H9 (cell line): ENCODE measurements around the gene NR3C2. TPM values are rescaled to one million over a fixed set of nuclear protein-coding genes. Genes with fewer than 3 reads are reported as not detected.

Experiments
- DNase-seq: peaks from one replicate; pipeline ENCODE4 v3.0.0-alpha.2; 2017
- H2AFZ ChIP-seq: one replicate; pipeline ENCODE4 v1.6.1; 2013; ENCODE audit warnings: mild to moderate bottlenecking, low read length, control low read depth, moderate library complexity
- H2AK5ac ChIP-seq: 2 replicates; pipeline ENCODE4 v1.6.1; 2013; ENCODE audit warnings: low read length, control low read depth, mixed read lengths; ENCODE audit not compliant: insufficient read length
- H2BK120ac ChIP-seq: one replicate; pipeline ENCODE4 v1.6.1; 2013; ENCODE audit warnings: low read depth, mild to moderate bottlenecking, low read length, control low read depth, inconsistent platforms; ENCODE audit not compliant: poor library complexity, severe bottlenecking
- H2BK12ac ChIP-seq: 2 replicates; pipeline ENCODE4 v1.6.1; 2013; ENCODE audit warnings: low read length, control low read depth, mixed read lengths, low read depth; ENCODE audit not compliant: insufficient read length
- H2BK15ac ChIP-seq: 2 replicates; pipeline ENCODE4 v1.6.1; 2013; ENCODE audit warnings: low read depth, low read length, control low read depth
- H2BK20ac ChIP-seq: one replicate; pipeline ENCODE4 v1.6.1; 2013; ENCODE audit warnings: low read depth, mild to moderate bottlenecking, low read length, control low read depth, inconsistent platforms; ENCODE audit not compliant: poor library complexity, severe bottlenecking
- H2BK5ac ChIP-seq: 2 replicates; pipeline ENCODE4 v1.6.1; 2013; ENCODE audit warnings: low read length, control low read depth, mixed read lengths; ENCODE audit not compliant: insufficient read length
- H3K14ac ChIP-seq: 2 replicates; pipeline ENCODE4 v1.6.1; 2013; ENCODE audit warnings: low read length, control low read depth; ENCODE audit not compliant: insufficient read depth
- H3K18ac ChIP-seq: 2 replicates; pipeline ENCODE4 v1.6.1; 2013; ENCODE audit warnings: low read depth, mild to moderate bottlenecking, mixed read lengths, low read length, control low read depth; ENCODE audit not compliant: insufficient read length
- H3K23ac ChIP-seq: 2 replicates; pipeline ENCODE4 v1.6.1; 2013; ENCODE audit warnings: low read length, control low read depth, mixed read lengths, low read depth; ENCODE audit not compliant: insufficient read length
- H3K23me2 ChIP-seq: 2 replicates; pipeline ENCODE4 v1.6.1; 2013; ENCODE audit warnings: low read depth, mild to moderate bottlenecking, mixed read lengths, low read length, control low read depth; ENCODE audit not compliant: insufficient read length, poor library complexity, severe bottlenecking
- H3K27ac ChIP-seq: 2 replicates; pipeline ENCODE4 v1.5.1; 2013; ENCODE audit warnings: low read length, control low read depth, mixed read lengths, low read depth; ENCODE audit not compliant: insufficient read length
- H3K27me3 ChIP-seq: 2 replicates; pipeline ENCODE4 v1.6.1; 2013; ENCODE audit warnings: low read length, control low read depth, inconsistent platforms; ENCODE audit not compliant: insufficient read depth
- H3K4ac ChIP-seq: 2 replicates; pipeline ENCODE4 v1.6.1; 2013; ENCODE audit warnings: low read depth, mild to moderate bottlenecking, control low read depth, inconsistent platforms, low read length, moderate library complexity
- H3K4me1 ChIP-seq: 2 replicates; pipeline ENCODE4 v1.6.1; 2013; ENCODE audit warnings: low read length, control low read depth, inconsistent platforms; ENCODE audit not compliant: insufficient read depth
- H3K4me2 ChIP-seq: 2 replicates; pipeline ENCODE4 v1.6.1; 2013; ENCODE audit warnings: low read length, control low read depth, mixed read lengths; ENCODE audit not compliant: insufficient read length, insufficient read depth
- H3K56ac ChIP-seq: 2 replicates; pipeline ENCODE4 v1.6.1; 2013; ENCODE audit warnings: low read depth, mild to moderate bottlenecking, mixed read lengths, low read length, control low read depth; ENCODE audit not compliant: insufficient read length
- H3K79me1 ChIP-seq: 2 replicates; pipeline ENCODE4 v1.6.1; 2013; ENCODE audit warnings: low read depth, mild to moderate bottlenecking, moderate library complexity, low read length, control low read depth, inconsistent platforms; ENCODE audit not compliant: insufficient read depth, poor library complexity, severe bottlenecking
- H3K79me2 ChIP-seq: 2 replicates; pipeline ENCODE4 v1.6.1; 2013; ENCODE audit warnings: low read length, control low read depth, inconsistent platforms; ENCODE audit not compliant: insufficient read depth
- H3K9ac ChIP-seq: 2 replicates; pipeline ENCODE4 v1.6.1; 2013; ENCODE audit warnings: low read length, control low read depth, mixed read lengths; ENCODE audit not compliant: insufficient read length; ENCODE audit errors: extremely low read depth
- H3K9me3 ChIP-seq: one replicate; pipeline ENCODE4 v1.6.1; 2013; ENCODE audit warnings: low read depth, low read length, inconsistent platforms; ENCODE audit not compliant: control insufficient read depth
- H3T11ph ChIP-seq: one replicate; pipeline ENCODE4 v1.6.1; 2013; ENCODE audit warnings: mild to moderate bottlenecking, low read length, control low read depth, inconsistent platforms
- H4K20me1 ChIP-seq: one replicate; pipeline ENCODE4 v1.6.1; 2013; ENCODE audit not compliant: control insufficient read depth, insufficient read length, insufficient read depth
- H4K5ac ChIP-seq: 2 replicates; pipeline ENCODE4 v1.6.1; 2013; ENCODE audit warnings: low read depth, mild to moderate bottlenecking, mixed read lengths, low read length, control low read depth; ENCODE audit not compliant: insufficient read length
- H4K8ac ChIP-seq: replicated peaks from 2 replicates; pipeline ENCODE4 v1.6.1; 2013; ENCODE audit warnings: low read length, control low read depth, mixed read lengths, low read depth; ENCODE audit not compliant: insufficient read length
- H4K91ac ChIP-seq: 2 replicates; pipeline ENCODE4 v1.6.1; 2013; ENCODE audit warnings: low read depth, mild to moderate bottlenecking, moderate library complexity, mixed read lengths, low read length, control low read depth; ENCODE audit not compliant: insufficient read length
- H3K27ac Mint-ChIP-seq, 3 experiments: 2 replicates in 2 of 3; 3 replicates in 1 of 3; pipeline ENCODE4 v1.8.0; 2020 to 2021; ENCODE audit warnings: mixed read lengths in 3 of 3, mild to moderate bottlenecking in 1 of 3, moderate library complexity in 1 of 3
- H3K27me3 Mint-ChIP-seq: 2 replicates; pipeline ENCODE4 v1.8.0; 2021; ENCODE audit warnings: low read depth, mild to moderate bottlenecking, moderate library complexity, mixed read lengths
- H3K36me3 Mint-ChIP-seq, 3 experiments: 2 replicates in 2 of 3; 3 replicates in 1 of 3; pipeline ENCODE4 v1.8.0; 2020 to 2021; ENCODE audit warnings: low read depth in 3 of 3, mixed read lengths in 3 of 3; ENCODE audit not compliant: insufficient read depth in 1 of 3
- H3K4me1 Mint-ChIP-seq, 2 experiments: 2 replicates each; pipeline ENCODE4 v1.8.0; 2020; ENCODE audit warnings: mixed read lengths in 2 of 2
- H3K4me3 Mint-ChIP-seq, 2 experiments: 2 replicates in 1 of 2; 3 replicates in 1 of 2; pipeline ENCODE4 v1.8.0; 2020 to 2021; ENCODE audit warnings: mild to moderate bottlenecking in 2 of 2, mixed read lengths in 2 of 2, moderate library complexity in 1 of 2
- H3K9me3 Mint-ChIP-seq, 2 experiments: 2 replicates in 1 of 2; 3 replicates in 1 of 2; pipeline ENCODE4 v1.8.0; 2020; ENCODE audit warnings: mild to moderate bottlenecking in 2 of 2, mixed read lengths in 2 of 2, moderate library complexity in 1 of 2
- WGBS: extraction: QIAGEN DNeasy Blood & Tissue Kit; methylation state at CpG from one replicate; pipeline ENCODE4 v1.1.7; 2013; ENCODE audit warnings: missing lambda C conversion rate, low lambda C conversion rate, mixed read lengths; ENCODE audit not compliant: insufficient read length; ENCODE audit errors: extremely low coverage; 5-methylcytosine and 5-hydroxymethylcytosine counted together
- total RNA-seq: library from RNA; stranded (reverse); gene quantifications from 2 replicates; pipeline ENCODE4 v1.2.1, GENCODE V29; 2021
- TF ChIP-seq, protein P1 (sequence below): fragments of 200-600 bp; sonication (generic); conservative IDR thresholded peaks from 3 replicates; pipeline ENCODE4 v1.8.0; 2021; ENCODE audit warnings: antibody characterized with exemption, mild to moderate bottlenecking

Gene NR3C2
- total RNA-seq, 1 experiment from 2014 or later: 1.4 TPM

DNA sequence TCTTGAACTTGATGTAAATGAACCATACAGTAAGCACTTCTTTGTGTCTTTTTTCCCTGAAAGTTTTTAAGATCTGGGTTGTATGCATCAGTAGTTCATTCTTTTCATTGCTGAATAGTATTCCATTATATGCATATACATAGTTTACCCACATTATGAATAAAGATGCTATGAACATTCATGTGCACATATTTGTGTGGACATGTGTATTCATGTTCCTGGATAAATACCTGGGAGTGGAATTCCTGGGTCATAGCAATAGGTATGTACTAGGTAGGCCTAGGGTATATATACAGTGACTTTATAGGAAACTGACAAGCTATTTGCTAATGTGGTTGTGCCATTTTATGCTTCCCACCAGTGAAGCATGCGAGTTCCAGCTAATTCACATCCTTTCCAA, 215.9 kb downstream of the NR3C2 start:
- Histone ChIP-seq H3K4me2 (no peak overlapping the region), H3K23me2 (no peaks in the 10 kb centered on the region), H3K9me3 (no peaks in the 10 kb centered on the region), H2AK5ac (no peak overlapping the region), H3K23ac (no peak overlapping the region), H3K4ac (no peak overlapping the region), H3K79me2 (no peaks in the 10 kb centered on the region), H4K91ac (no peak overlapping the region), H2AFZ (no peak overlapping the region), H3K9ac (no peak overlapping the region), H3K27me3 (no peaks in the 10 kb centered on the region), H3K27ac (no peak overlapping the region), H3K4me1 (no peaks in the 10 kb centered on the region; the same call in 1 of the 2 replicates), H3T11ph (no peak overlapping the region), H2BK15ac (no peak overlapping the region), H4K20me1 (no peaks in the 10 kb centered on the region), H4K8ac (no peak overlapping the region), H2BK20ac (no peak overlapping the region), H3K56ac (no peak overlapping the region), H2BK5ac (no peak overlapping the region), H3K14ac (no peak overlapping the region), H2BK12ac (no peak overlapping the region), H4K5ac (no peak overlapping the region), H2BK120ac (no peak overlapping the region), H3K79me1 (no peaks in the 10 kb centered on the region), H3K18ac (no peak overlapping the region)
- Mint-ChIP-seq H3K4me1 (no peaks in the 10 kb centered on the region), H3K9me3 (no peaks in the 10 kb centered on the region), H3K4me3 (no peak overlapping the region), H3K36me3 (no peaks in the 10 kb centered on the region), H3K27me3 (no peaks in the 10 kb centered on the region), H3K27ac (no peak overlapping the region)
- no peak for DNase-seq
- TF ChIP-seq, protein P1, sequence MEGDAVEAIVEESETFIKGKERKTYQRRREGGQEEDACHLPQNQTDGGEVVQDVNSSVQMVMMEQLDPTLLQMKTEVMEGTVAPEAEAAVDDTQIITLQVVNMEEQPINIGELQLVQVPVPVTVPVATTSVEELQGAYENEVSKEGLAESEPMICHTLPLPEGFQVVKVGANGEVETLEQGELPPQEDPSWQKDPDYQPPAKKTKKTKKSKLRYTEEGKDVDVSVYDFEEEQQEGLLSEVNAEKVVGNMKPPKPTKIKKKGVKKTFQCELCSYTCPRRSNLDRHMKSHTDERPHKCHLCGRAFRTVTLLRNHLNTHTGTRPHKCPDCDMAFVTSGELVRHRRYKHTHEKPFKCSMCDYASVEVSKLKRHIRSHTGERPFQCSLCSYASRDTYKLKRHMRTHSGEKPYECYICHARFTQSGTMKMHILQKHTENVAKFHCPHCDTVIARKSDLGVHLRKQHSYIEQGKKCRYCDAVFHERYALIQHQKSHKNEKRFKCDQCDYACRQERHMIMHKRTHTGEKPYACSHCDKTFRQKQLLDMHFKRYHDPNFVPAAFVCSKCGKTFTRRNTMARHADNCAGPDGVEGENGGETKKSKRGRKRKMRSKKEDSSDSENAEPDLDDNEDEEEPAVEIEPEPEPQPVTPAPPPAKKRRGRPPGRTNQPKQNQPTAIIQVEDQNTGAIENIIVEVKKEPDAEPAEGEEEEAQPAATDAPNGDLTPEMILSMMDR: no peak
- WGBS: no CpG with 5 or more reads among the region's 1 CpG
